Heart right ventricle (tissue), 16 donors: ENCODE data around the gene DUSP22. TPM values are rescaled to one million over a fixed set of nuclear protein-coding genes. Genes with fewer than 3 reads are reported as not detected.
A peak's percentile ranks its signal among the peaks of the same experiment; 100 is the strongest.

Experiments
- ATAC-seq, 8 donors: fragments of 200-7000 bp; cut with Tn5 transposase; one replicate each; pipeline ENCODE4 v1.9.1; 2020; ENCODE audit warnings: mild to moderate bottlenecking in 8 of 8, moderate library complexity in 8 of 8, moderate number of reproducible peaks in 1 of 8
- DNase-seq, 2 donors: peaks; one replicate each; pipeline ENCODE4 v3.0.0-alpha.2; 2020
- H3K27ac ChIP-seq, 10 donors: fragments of 200-600 bp; sonication (generic) in 2 of 10; one replicate each; pipeline versions ENCODE4 v1.5.0 to v1.8.0; 2020 to 2022; ENCODE audit warnings: mild to moderate bottlenecking in 3 of 10
- H3K27me3 ChIP-seq, 7 donors: fragments of 200-600 bp; one replicate each; pipeline ENCODE4 v1.8.0; 2021 to 2022; ENCODE audit warnings: mild to moderate bottlenecking in 2 of 7
- H3K36me3 ChIP-seq, 9 donors: fragments of 200-600 bp; sonication (generic) in 1 of 9; one replicate each; pipeline versions ENCODE4 v1.5.0 to v1.8.0; 2020 to 2022; ENCODE audit warnings: mild to moderate bottlenecking in 2 of 9
- H3K4me1 ChIP-seq, 9 donors: fragments of 200-600 bp; sonication (generic) in 1 of 9; one replicate each; pipeline versions ENCODE4 v1.5.0 to v1.8.0; 2020 to 2022; ENCODE audit warnings: mild to moderate bottlenecking in 4 of 9
- H3K4me3 ChIP-seq, 10 donors: fragments of 200-600 bp; sonication (generic) in 2 of 10; one replicate each; pipeline versions ENCODE4 v1.5.0 to v1.8.0; 2020 to 2022; ENCODE audit warnings: mild to moderate bottlenecking in 7 of 10, moderate library complexity in 2 of 10
- H3K9me3 ChIP-seq, 11 donors: fragments of 200-600 bp in 10 of 11; sonication (generic) in 2 of 11; one replicate each; pipeline versions ENCODE4 v1.5.0 to v1.8.0; 2013 to 2022; ENCODE audit warnings: mild to moderate bottlenecking in 2 of 11, control low read depth in 1 of 11, moderate library complexity in 1 of 11
- CTCF ChIP-seq, 9 donors: fragments of 200-600 bp; sonication (generic) in 2 of 9; IDR thresholded peaks; one replicate each; pipeline versions ENCODE4 v1.5.0 to v1.8.0; 2021 to 2022; ENCODE audit warnings: antibody characterized with exemption in 9 of 9, mild to moderate bottlenecking in 5 of 9, moderate library complexity in 1 of 9
- WGBS, 2 donors: extraction: QIAGEN DNeasy Blood & Tissue Kit; methylation state at CpG; one replicate each; pipeline ENCODE4 v1.1.7; 2013; ENCODE audit warnings: inconsistent platforms in 1 of 2; 5-methylcytosine and 5-hydroxymethylcytosine counted together
- intact Hi-C, 10 donors: fragments of 100-400 bp; cut with DNase I; formaldehyde crosslinking; loops; one replicate each; pipeline versions ENCODE4 v1.11.1 to v1.14.2; 2022
- polyA plus RNA-seq, 2 donors: library from polyadenylated mRNA; stranded (reverse); fragments of 200-250 nt; gene quantifications; one replicate each; pipeline ENCODE4 v1.2.3, GENCODE V29; 2013
- total RNA-seq, 10 donors: library from RNA; stranded (reverse); fragmentation: NEBNext Ultra II Directional in 3 of 10; extraction: Animal tissue kit (Norgen Biotek cat#: 25700) in 3 of 10; gene quantifications; one replicate each; pipeline versions ENCODE4 v1.2.1 to v1.2.4, GENCODE V29; 2021 to 2023
- donor health status: Arrhythmogenic right ventricular cardiomyopathy.
- donor health status: ischemic (EF 13 %, LVEDD 7.1; RV severe dilation, severe dysfunction).
- donor health status: healthy with polysubstance abuse.
- donor health status: DM: no; HTN: yes; CAD: no.
- donor health status: DM: no; HTN: no; CAD: no.
- donor health status: ischemic (EF 25% LVEDD 6.9; RV normal size, moderate dysfunction).
- donor health status: ischemic (EF 25% LVEDD 5.7; RV mildly dilated, moderate dysfunction).
- donor health status: healthy.
- donor health status: DM: yes; HTN: yes; CAD: no.
- donor health status: Ischemic cardiomyopathy.
- donor health status: ischemic (EF 35%, LVEDD 5.7; RV mildly dilated, moderate dysfunction).
- donor health status: nonischemic (EF 11% LVEDD 7.7; RV severe dilation, severe dysfunction).
- donor health status: DM: yes; HTN: yes; CAD: no.
- donor health status: PGD.
- donor health status: ischemic (EF 29% LVEDD 5.4; RV normal size, mild dysfunction).
- donor health status: nonischemic (EF 23%, LVEDD 6.1; RV moderate dilation, normal function).

The DUSP22 gene
- total and polyA plus RNA-seq, 12 donors = 32.0 to 70.4 (median 51.9) TPM

- no peak overlapping the region for H3K4me3 ChIP-seq
- no peak for DNase-seq
- no peaks in the 10 kb centered on the region for H3K36me3 ChIP-seq
- intact Hi-C loops = no loop called here
- peaks cover 0 to 6% (median 0%) of the 10 kb centered on the region in 11 donors for H3K9me3 ChIP-seq
- peaks cover 0 to 50% (median 0%) of the 10 kb centered on the region in 9 donors for H3K4me1 ChIP-seq
- H3K27ac ChIP-seq = peak overlapping the region in 1 of 10 donors; percentile 39
- peaks cover 0 to 5% (median 0%) of the 10 kb centered on the region in 7 donors for H3K27me3 ChIP-seq
- no peak for ATAC-seq
- no peak for TF ChIP-seq CTCF (IDR thresholded peaks at IDR 0.05)
- 62 to 67% methylated on average over 1 of the region's 1 CpG for WGBS, 2 donors
These were observed 34.5 kb upstream of the DUSP22 start for GRCh38 chr6:257774-258173.

GRCh38 chr6:259316-259715 lies 33.0 kb upstream of the DUSP22 start:
- ATAC-seq (no peak), DNase-seq (no peak)
- H3K4me1 ChIP-seq = peaks cover 0 to 35% (median 0%) of the 10 kb centered on the region in 9 donors
- intact Hi-C loops = no loop called here
- no peak overlapping the region for H3K27ac ChIP-seq
- H3K4me3 ChIP-seq = no peak overlapping the region
- H3K36me3 ChIP-seq = no peaks in the 10 kb centered on the region
- peaks cover 0 to under 1% (median 0%) of the 10 kb centered on the region in 7 donors for H3K27me3 ChIP-seq
- TF ChIP-seq CTCF (IDR thresholded peaks at IDR 0.05) = no peak
- WGBS, 2 donors = 90 to 91% methylated on average over 5 of the region's 5 CpGs
- peaks cover 0 to 6% (median 0%) of the 10 kb centered on the region in 11 donors for H3K9me3 ChIP-seq

- peaks cover 0 to 6% (median 0%) of the 10 kb centered on the region in 11 donors for H3K9me3 ChIP-seq
- ATAC-seq (no peak), DNase-seq (no peak)
- 64 to 66% methylated on average over 5 of the region's 5 CpGs for WGBS, 2 donors
- no peaks in the 10 kb centered on the region for H3K27me3 ChIP-seq
- TF ChIP-seq CTCF (IDR thresholded peaks at IDR 0.05) = no peak
- intact Hi-C loops = no loop called here
- H3K27ac ChIP-seq = peak overlapping the region in 1 of 10 donors; percentile 49
- no peak overlapping the region for H3K4me3 ChIP-seq
- H3K36me3 ChIP-seq = no peaks in the 10 kb centered on the region
- H3K4me1 ChIP-seq = peaks cover 0 to 30% (median 0%) of the 10 kb centered on the region in 9 donors
These were observed 32.3 kb upstream of the DUSP22 start for GRCh38 chr6:259901-260508.

- H3K9me3 ChIP-seq = no peaks in the 10 kb centered on the region
- H3K27ac ChIP-seq = no peak overlapping the region
- TF ChIP-seq CTCF (IDR thresholded peaks at IDR 0.05) = no peak
- DNase-seq (no peak), ATAC-seq (no peak)
- H3K4me3 ChIP-seq = no peak overlapping the region
- intact Hi-C loops = no loop called here
- WGBS, 2 donors = 84 to 88% methylated on average over 2 of the region's 2 CpGs
- no peaks in the 10 kb centered on the region for H3K36me3 ChIP-seq
- H3K27me3 ChIP-seq = peaks cover 0 to 8% (median 0%) of the 10 kb centered on the region in 7 donors
- H3K4me1 ChIP-seq = no peaks in the 10 kb centered on the region
These were observed 27.7 kb upstream of the DUSP22 start for GRCh38 chr6:264626-265025.
